ENCODE results near the gene SLC6A13. TPM values are rescaled to one million over a fixed set of nuclear protein-coding genes. Genes with fewer than 3 reads are reported as not detected.

SLC6A13 gene
- total RNA-seq, 4 donors from 2014 or later, result 0.84 to 0.88 TPM; not detected in 2

DNA sequence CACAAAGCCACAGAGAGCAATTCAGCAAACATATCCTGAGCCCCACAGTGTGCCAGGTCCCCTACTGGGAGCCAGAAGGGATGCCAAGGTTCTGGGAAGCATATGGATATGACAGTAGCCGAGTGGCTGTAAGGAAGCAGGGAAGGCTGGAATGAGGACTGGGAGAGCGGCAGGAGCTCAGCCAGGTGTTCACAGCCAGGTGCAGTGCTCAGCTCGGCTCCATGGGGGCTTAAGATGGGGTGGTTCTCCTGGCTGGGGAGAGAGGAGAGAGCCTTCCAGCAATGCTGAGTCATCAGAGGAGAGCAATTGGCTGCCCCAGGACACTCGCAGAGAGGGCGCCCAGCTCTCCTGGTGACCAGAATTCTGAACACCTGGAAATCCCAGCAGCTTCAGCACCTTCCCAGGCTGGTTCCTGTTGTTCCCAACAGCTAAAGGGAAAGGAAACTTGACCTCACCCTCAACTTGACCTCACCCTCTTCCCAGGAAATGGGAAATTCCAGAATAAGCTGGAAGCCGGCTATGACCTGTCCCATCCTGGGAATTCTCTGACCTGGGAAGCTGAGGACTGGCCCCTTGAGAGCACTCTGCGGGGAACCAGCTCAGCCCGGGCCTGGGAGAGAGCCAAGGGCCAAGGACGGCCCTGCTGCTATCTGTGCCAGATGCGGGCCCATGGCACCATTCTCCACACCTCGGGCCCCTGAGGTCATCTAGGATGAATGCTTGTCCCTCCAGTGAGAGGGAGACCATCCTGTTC, 83.3 kb downstream of the SLC6A13 start:
- no peak for ATAC-seq (ENCODE audit: low FRiP score)
- DNase-seq (ENCODE audit: low spot score), result no peak
- TF ChIP-seq, protein P1, sequence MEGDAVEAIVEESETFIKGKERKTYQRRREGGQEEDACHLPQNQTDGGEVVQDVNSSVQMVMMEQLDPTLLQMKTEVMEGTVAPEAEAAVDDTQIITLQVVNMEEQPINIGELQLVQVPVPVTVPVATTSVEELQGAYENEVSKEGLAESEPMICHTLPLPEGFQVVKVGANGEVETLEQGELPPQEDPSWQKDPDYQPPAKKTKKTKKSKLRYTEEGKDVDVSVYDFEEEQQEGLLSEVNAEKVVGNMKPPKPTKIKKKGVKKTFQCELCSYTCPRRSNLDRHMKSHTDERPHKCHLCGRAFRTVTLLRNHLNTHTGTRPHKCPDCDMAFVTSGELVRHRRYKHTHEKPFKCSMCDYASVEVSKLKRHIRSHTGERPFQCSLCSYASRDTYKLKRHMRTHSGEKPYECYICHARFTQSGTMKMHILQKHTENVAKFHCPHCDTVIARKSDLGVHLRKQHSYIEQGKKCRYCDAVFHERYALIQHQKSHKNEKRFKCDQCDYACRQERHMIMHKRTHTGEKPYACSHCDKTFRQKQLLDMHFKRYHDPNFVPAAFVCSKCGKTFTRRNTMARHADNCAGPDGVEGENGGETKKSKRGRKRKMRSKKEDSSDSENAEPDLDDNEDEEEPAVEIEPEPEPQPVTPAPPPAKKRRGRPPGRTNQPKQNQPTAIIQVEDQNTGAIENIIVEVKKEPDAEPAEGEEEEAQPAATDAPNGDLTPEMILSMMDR (IDR thresholded peaks at IDR 0.05), result no peak

DNA sequence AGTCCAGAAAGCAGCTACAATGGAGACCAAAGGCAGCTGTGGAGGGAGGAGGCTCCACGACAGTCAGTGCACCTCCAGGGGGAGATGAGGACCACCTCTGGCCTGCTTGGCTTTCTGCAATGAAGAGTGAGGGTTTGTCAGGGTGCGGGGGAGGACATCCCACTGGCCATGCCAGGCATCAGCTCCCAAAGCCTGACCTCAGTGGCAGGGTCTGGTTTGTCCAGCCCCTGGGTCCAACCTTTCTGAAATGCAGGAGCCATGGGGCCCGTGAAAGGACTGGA, 83.9 kb downstream of the SLC6A13 start:
- ATAC-seq (ENCODE audit: low FRiP score), result no peak
- no peak for DNase-seq (ENCODE audit: low spot score)
- TF ChIP-seq, protein P1 (IDR thresholded peaks at IDR 0.05), result no peak

DNA sequence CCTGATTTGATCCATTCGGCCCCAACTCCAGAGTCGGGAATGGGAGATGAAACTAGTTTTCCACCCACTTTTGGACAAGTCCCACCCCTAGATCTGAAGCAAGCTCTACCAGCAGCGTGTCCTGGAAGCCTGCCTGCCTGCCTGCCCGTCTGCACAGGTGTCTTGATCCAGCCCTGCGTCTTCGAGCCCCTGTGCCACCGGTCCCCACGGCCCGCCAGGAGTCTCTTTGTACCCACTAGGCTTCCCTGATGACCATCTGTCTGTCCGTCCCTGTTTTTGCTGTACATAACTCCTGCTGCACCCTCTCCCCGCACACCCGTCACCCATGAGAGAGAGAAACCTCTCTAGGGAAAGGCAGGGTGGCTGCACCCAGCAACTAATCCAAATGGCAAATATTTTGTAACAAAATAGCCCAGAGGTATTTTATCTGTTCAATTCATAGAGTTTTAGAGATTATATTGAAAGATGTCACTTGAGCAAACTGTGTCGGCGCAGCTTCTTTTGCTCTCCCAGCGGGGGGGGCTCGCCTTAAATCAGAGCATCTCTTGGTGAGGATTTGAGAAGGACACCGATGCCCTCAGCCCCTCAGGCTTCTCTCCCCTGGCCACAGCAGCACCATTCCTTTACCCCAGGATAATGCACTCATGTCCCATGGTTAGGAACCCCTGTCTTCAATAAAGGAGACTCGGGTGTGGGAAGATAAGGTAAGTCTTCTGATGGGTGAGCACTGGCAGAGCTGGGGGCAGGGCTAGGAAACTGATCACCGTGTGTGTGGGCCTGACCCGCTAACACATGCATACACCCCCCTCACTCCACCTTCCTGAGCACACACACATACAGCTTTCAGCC, 84.4 kb downstream of the SLC6A13 start:
- no peak for DNase-seq (ENCODE audit: low spot score)
- TF ChIP-seq, protein P1 (IDR thresholded peaks at IDR 0.05), result no peak
- no peak for ATAC-seq (ENCODE audit: low FRiP score)

DNA sequence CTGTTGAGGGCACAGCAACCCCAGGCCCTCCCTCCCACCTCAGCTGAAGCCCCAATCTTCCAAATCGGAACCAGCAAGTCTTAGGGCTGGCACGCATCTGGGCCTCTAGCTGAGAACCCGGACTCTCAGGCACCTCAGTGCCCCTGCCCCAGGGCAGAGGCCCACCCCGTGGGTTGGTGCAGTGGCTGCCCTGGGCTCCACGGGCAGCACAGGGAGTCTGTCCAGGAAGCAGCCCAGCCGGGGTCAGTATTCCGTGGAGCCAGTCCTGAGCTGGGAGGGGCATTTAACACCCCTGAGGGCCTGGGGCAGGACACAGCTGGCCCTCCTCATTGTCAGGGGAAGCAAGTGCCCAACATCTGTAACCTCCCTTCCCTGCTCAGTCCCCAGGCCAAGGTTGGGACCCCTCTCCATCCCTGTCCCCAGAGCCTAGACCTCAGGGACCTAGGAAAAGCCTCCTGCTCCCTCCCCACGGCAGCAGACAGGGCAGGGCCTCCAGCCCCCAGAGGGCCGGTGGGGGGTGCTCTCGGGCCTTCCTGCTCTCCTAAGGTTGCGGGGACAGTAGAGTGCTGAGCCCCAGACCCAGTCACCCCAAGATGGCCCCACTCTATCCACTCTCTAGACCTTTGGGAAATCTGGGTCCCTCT, 85.2 kb downstream of the SLC6A13 start:
- ATAC-seq (ENCODE audit: low FRiP score) (no peak), DNase-seq (ENCODE audit: low spot score) (no peak)
- TF ChIP-seq, protein P1 (IDR thresholded peaks at IDR 0.05), result no peak

DNA sequence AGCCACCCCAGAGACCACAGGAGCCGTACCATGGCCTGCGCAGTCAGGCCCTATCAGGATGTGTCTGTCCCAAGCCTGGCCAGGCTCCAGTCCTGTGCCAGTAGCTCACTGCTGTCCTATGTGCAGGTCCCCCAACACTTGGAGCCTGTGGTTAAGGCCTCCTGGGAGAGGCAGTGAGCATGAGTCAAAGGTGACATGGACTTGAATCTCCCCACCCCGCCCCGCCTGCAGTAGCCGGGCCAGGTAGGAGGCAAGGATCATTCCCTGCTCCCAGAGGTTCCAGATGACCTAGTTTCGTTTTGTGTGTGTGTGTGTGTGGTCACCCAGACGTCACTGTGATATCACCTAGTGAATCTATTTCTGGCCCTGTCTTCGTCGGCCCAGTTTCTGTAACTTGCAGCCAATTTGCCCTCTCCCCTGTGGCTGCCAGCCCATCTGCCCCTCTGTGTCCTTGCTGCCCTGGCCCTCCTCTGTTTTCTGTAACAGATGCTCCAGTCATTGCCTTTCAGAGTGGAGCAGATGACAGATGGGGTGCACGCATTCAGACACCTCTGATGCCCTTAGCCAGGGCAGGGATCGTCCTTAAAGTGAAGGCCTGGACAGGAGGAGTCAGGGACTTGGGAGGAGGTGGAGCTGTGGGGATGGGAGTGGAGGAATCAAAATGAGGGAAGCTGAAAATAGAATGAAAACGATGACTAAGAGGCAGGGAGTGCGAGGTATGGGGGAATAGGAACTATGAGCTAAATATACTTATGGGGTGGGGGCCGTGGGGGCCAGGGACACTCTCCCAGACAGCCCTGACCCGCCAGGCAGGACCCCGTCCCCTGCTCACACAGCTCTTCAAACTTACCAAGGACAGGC, 86.1 kb downstream of the SLC6A13 start:
- ATAC-seq (ENCODE audit: low FRiP score) (no peak), DNase-seq (ENCODE audit: low spot score) (no peak)
- TF ChIP-seq, protein P1 (IDR thresholded peaks at IDR 0.05), result no peak

DNA sequence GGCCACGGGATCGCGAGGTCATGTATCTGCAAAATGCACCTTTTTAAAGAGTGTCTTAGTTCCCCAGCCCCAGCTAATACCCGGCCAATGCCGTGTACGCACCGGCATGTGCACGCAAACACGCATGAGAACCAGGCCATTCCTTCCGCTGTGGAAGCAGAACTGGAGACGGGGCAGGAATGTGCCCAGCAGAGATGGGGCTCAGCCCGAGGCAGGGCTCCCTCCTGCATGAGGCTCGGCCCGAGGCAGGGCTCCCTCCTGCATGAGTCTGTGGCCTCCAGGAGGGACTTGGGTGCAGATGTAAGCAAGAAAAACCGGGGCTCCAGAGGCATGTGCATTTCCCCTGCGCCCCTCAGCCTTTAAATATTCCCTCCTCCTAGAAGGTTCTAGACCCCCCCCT, 86.9 kb downstream of the SLC6A13 start:
- TF ChIP-seq, protein P1 (IDR thresholded peaks at IDR 0.05), result no peak
- ATAC-seq (ENCODE audit: low FRiP score) (no peak), DNase-seq (ENCODE audit: low spot score) (no peak)

All from omental fat pad (tissue), 4 donors.